MCF 10A (cell line): ENCODE data around the gene HOXD12. TPM values are rescaled to one million over a fixed set of nuclear protein-coding genes. Genes with fewer than 3 reads are reported as not detected.

ENCODE experiments used
- BruUV-seq: library from RNA; stranded (reverse); fragments of 400-500 nt; replicated peaks from 2 replicates; lab custom pipeline; 2021; lab: Mats Ljungman, UMichigan
- CTCF ChIA-PET: fragments of 300-600 bp; sonication (Branson Sonifier 250); formaldehyde crosslinking; extraction: SDS; loops from one replicate; lab custom pipeline; 2021; ENCODE audit warnings: antibody characterized with exemption, inconsistent platforms; lab: Yijun Ruan, JAX
- POLR2A ChIA-PET: fragments of 300-600, 350-650 bp; sonication (Branson Sonifier 250); formaldehyde crosslinking; extraction: SDS; loops from one replicate; lab custom pipeline; 2020; ENCODE audit warnings: antibody characterized with exemption, inconsistent platforms; lab: Yijun Ruan, JAX
- DNase-seq: peaks from one replicate; pipeline ENCODE4 v3.0.0-alpha.2; 2018; ENCODE audit not compliant: unreplicated experiment
- H3K27ac Mint-ChIP-seq: one replicate; pipeline ENCODE4 v1.8.0; 2022; ENCODE audit warnings: mild to moderate bottlenecking, low read depth, mixed read lengths; ENCODE audit not compliant: unreplicated experiment
- H3K27me3 Mint-ChIP-seq: one replicate; pipeline ENCODE4 v1.8.0; 2022; ENCODE audit warnings: mixed read lengths; ENCODE audit not compliant: insufficient read depth, unreplicated experiment
- H3K36me3 Mint-ChIP-seq: one replicate; pipeline ENCODE4 v1.8.0; 2022; ENCODE audit warnings: mild to moderate bottlenecking, moderate library complexity, mixed read lengths; ENCODE audit not compliant: insufficient read depth, unreplicated experiment
- H3K4me1 Mint-ChIP-seq: one replicate; pipeline ENCODE4 v1.8.0; 2022; ENCODE audit warnings: mixed read lengths; ENCODE audit not compliant: insufficient read depth, unreplicated experiment
- H3K4me3 Mint-ChIP-seq: one replicate; pipeline ENCODE4 v1.8.0; 2022; ENCODE audit warnings: mild to moderate bottlenecking, moderate library complexity, mixed read lengths; ENCODE audit not compliant: unreplicated experiment
- H3K9me3 Mint-ChIP-seq: one replicate; pipeline ENCODE4 v1.8.0; 2022; ENCODE audit warnings: mixed read lengths; ENCODE audit not compliant: unreplicated experiment
- CTCF ChIP-seq: fragments of 200-600 bp; IDR thresholded peaks from one replicate; pipeline ENCODE4 v1.8.0; 2022; ENCODE audit warnings: antibody characterized with exemption, mild to moderate bottlenecking; ENCODE audit not compliant: unreplicated experiment
- intact Hi-C: fragments of 100-400 bp; cut with micrococcal nuclease; formaldehyde crosslinking; loops from 2 replicates; pipeline ENCODE4 v1.14.1; 2022
- total RNA-seq: library from RNA; stranded (reverse); gene quantifications from 2 replicates; pipeline ENCODE4 v1.2.3, GENCODE V29; 2022

Gene HOXD12
- total RNA-seq, 1 experiment from 2014 or later: not detected

GRCh38 chr2:176142281-176142680 lies 42.7 kb downstream of the HOXD12 start:
- Mint-ChIP-seq H3K4me3 (no peak overlapping the region), H3K9me3 (no peaks in the 10 kb centered on the region), H3K4me1 (no peaks in the 10 kb centered on the region), H3K27me3 (no peaks in the 10 kb centered on the region), H3K27ac (no peak overlapping the region), H3K36me3 (no peaks in the 10 kb centered on the region)
- DNase-seq: no peak
- no peak for TF ChIP-seq CTCF
- ChIA-PET CTCF (interaction anchor here (0.7 to 10.1 kb wide), 8 partner anchors 104 to 506 kb away, joined by 3 to 190 read pairs (median 46); no protein-coding TSS in a partner anchor), POLR2A (no interaction called here)
- BruUV-seq: no TSS peak
- intact Hi-C loops: loop anchor here (10.0 kb wide), 1 partner anchor 173 kb away; no protein-coding TSS in a partner anchor

- no TSS peak for BruUV-seq
- POLR2A ChIA-PET: interaction anchor here (0.5 to 1.0 kb wide), 2 partner anchors 312 to 513 kb away, joined by 3 read pairs; no protein-coding TSS in a partner anchor
- intact Hi-C loops: loop anchor here (10.0 kb wide), 1 partner anchor 169 kb away; no protein-coding TSS in a partner anchor
- no peak for TF ChIP-seq CTCF
- Mint-ChIP-seq H3K9me3 (no peaks in the 10 kb centered on the region), H3K4me1 (no peaks in the 10 kb centered on the region), H3K27ac (no peak overlapping the region), H3K27me3 (no peaks in the 10 kb centered on the region), H3K36me3 (no peaks in the 10 kb centered on the region), H3K4me3 (no peak overlapping the region)
- CTCF ChIA-PET: interaction anchor here (0.5 to 10.1 kb wide), 9 partner anchors 310 to 669 kb away, joined by 3 to 190 read pairs (median 9); no protein-coding TSS in a partner anchor
- DNase-seq: no peak
Observed at GRCh38 chr2:176145085-176145969, 45.7 kb downstream of the HOXD12 start.

- intact Hi-C loops: loop anchor here (10.0 kb wide), 1 partner anchor 169 kb away; no protein-coding TSS in a partner anchor
- no peaks in the 10 kb centered on the region for H3K36me3 Mint-ChIP-seq
- ChIA-PET CTCF (interaction anchor here (0.5 to 10.1 kb wide), 6 partner anchors 24 to 514 kb away, joined by 3 to 190 read pairs (median 6); partner anchors contain the start of gene HOXD9), POLR2A (interaction anchor here (1.0 kb wide), 1 partner anchor 311 kb away, joined by 3 read pairs; no protein-coding TSS in a partner anchor)
- DNase-seq: no peak
- no peak overlapping the region for H3K27ac Mint-ChIP-seq
- H3K4me3 Mint-ChIP-seq: no peak overlapping the region
- TF ChIP-seq CTCF: no peak
- H3K27me3 Mint-ChIP-seq: no peaks in the 10 kb centered on the region
- H3K4me1 Mint-ChIP-seq: no peaks in the 10 kb centered on the region
- no peaks in the 10 kb centered on the region for H3K9me3 Mint-ChIP-seq
- BruUV-seq: no TSS peak
Observed at GRCh38 chr2:176146101-176146500, 46.5 kb downstream of the HOXD12 start.

- Mint-ChIP-seq H3K27me3 (no peaks in the 10 kb centered on the region), H3K9me3 (no peaks in the 10 kb centered on the region), H3K27ac (no peak overlapping the region), H3K4me1 (no peaks in the 10 kb centered on the region), H3K36me3 (no peaks in the 10 kb centered on the region), H3K4me3 (no peak overlapping the region)
- ChIA-PET CTCF (interaction anchor here (0.6 to 10.1 kb wide), 3 partner anchors 407 to 508 kb away, joined by 3 to 175 read pairs (median 4); no protein-coding TSS in a partner anchor), POLR2A (no interaction called here)
- DNase-seq: no peak
- intact Hi-C loops: loop anchor here (10.0 kb wide), 1 partner anchor 168 kb away; no protein-coding TSS in a partner anchor
- TF ChIP-seq CTCF: no peak
- no TSS peak for BruUV-seq
Observed at GRCh38 chr2:176146645-176147044, 47.0 kb downstream of the HOXD12 start.
